Fibroblast of skin of scalp (primary cell): ENCODE results near the gene UPF3B.
"Not testable (repeated sequence)": the region's sequence is repeated elsewhere in the genome, so short reads cannot be mapped to it uniquely, and the experiment has no call there.

Experiments used
- DNase-seq: peaks from one replicate; pipeline ENCODE4 v3.0.0-alpha.2; 2013

Gene UPF3B

GRCh38 chrX:119824221-119824620, 28.5 kb downstream of the UPF3B start:
- not testable (repeated sequence) for DNase-seq

DNA sequence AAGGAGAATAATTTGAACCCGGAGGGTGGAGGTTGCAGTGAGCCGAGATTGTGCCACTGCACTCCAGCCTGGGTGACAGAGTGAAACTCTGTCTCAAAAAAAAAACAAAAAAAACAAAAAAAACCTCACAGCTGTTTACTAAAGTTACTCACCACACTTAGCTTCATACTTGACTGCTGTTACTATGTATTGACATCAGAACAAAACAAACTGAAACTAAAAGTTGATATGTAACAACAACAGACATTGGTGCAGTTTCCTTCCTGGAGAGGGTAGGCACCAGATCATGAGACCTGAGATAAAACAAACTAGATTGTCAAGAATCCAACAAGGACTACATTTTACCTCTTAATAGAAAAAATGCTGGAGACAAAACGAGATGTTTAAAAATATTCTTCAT, 31.1 kb downstream of the UPF3B start:
- not testable (repeated sequence) for DNase-seq

- no peak for DNase-seq
Observed at GRCh38 chrX:119817130-119817690, 35.6 kb downstream of the UPF3B start.

DNA sequence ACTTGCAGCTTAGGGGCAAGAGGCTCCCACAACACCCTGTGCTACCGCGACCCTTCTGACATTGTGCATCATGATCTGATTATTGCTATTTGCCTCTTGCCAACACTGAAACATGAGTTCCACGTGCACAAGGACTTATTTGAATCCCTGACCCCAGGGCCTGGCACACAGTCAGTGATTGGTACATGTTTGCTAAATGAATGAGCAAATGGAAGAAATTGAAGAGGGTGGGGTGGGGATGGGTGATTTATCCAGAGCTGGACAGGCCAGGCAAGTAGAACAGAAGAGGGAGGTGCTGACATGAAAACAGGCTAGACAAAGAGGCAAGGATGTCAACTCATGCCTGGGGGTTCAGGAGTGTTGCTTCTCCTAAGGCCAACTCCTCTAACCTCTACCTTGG, 36.5 kb downstream of the UPF3B start:
- no peak for DNase-seq

DNA sequence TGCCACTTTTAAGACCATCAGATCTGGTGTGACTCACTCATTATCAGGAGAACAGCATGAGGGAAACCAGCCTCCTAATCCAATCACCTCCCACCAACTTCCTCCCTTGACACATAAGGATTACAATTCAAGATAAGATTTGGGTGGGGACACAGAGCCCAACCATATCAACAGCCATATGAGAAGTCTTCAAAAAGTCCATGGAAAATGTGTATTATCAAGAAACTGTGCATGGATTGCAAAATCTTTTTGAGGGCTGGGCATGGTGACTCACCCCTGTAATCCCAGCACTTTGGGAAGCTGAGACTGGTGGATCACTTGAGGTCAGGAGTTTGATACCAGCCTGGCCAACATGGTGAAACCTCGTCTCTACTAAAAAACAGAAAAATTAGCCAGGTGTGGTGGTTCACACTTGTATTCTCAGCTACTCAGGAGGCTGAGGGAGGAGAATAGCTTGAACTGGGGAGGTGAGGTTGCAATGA, 43.5 kb downstream of the UPF3B start:
- no peak for DNase-seq

DNA sequence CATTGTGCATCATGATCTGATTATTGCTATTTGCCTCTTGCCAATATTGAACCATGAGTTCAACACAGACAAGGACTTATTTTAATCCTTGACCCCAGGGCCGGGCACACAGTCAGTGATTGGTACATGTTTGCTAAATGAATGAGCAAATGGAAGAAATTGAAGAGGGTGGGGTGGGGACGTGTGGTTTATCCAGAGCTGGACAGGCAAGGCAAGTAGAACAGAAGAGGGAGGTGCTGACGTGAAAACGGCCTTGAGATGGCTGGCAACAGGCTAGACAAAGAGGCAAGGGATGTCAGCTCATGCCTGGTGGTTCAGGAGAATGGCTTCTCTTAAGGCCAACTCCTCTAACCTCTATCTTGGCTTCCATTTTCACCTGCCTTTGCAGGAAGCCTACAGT, 44.3 kb downstream of the UPF3B start:
- DNase-seq, result not testable (repeated sequence)

- DNase-seq, result no peak
Observed at GRCh38 chrX:119802546-119802945, 50.2 kb downstream of the UPF3B start.

- no peak for DNase-seq
Observed at GRCh38 chrX:119801253-119802221, 51.2 kb downstream of the UPF3B start.

DNA sequence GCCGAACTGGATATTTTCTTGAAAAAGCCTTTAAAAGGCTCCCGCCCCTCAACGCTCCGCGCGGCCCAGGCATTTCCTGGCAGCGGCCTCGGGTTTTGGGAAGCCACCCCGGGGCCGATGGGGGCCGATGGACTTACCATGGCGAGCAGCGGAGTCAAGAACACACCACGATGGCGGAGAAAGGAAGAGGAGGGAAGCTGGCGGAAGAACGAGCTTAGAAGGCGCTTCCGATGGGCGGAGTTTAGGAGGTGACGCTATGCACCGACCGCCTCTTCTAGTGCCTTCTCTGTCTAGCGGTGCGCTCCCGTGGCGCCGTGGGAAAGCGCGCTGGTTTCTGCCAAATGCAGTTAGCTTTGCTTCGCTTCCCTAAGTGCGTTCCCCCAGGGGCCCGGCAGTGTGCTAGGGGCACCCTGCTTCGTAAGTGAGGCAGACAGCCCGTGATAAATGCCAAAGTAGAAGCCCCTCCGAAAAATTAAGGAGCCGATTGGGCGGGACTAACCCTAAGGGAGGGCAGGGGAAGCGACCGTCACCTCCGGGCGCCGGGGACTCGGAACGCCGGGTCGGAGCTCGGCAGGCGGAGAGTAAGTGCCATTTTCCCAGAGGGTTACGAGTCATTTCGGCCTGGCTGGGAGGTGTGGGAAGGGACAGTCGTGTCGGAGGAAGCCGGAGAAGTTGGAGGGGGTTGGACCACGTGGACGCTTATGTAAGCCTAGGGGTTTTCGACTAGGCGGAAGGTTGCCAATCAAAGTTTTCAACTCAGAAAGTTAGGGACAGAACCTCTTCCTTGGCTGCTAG, 61.1 kb downstream of the UPF3B start, which contains the start of gene RPL39:
Gene RPL39, minus strand, starts transcription at position 194 of the 795 bp plus-strand sequence. Its CDS starts 54 bp downstream, at position 140.
- DNase-seq, result peak; percentile 89

DNA sequence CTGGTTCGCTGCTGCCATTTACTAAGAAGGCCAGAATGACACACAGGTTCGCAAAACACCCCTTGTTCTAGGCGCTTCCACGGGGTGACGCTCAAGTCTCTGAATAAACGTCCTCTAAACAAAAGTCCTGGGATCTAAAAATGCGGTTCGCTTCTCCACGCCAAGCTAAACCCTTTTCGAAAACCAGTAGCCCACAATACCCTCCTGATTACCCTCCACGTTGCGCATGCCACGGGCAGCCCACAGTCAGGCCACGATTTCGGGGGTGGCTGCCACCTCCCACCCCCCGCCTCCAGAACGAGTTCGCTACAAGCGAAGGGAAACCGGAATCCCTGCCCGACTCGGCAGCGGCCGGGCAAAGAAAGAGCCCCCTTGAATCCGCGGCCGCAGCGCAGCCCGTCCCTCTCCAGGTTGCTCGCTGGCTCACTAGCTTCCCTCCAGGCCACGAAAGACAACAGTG, 61.8 kb downstream of the UPF3B start:
- DNase-seq, result peak; percentile 27

DNA sequence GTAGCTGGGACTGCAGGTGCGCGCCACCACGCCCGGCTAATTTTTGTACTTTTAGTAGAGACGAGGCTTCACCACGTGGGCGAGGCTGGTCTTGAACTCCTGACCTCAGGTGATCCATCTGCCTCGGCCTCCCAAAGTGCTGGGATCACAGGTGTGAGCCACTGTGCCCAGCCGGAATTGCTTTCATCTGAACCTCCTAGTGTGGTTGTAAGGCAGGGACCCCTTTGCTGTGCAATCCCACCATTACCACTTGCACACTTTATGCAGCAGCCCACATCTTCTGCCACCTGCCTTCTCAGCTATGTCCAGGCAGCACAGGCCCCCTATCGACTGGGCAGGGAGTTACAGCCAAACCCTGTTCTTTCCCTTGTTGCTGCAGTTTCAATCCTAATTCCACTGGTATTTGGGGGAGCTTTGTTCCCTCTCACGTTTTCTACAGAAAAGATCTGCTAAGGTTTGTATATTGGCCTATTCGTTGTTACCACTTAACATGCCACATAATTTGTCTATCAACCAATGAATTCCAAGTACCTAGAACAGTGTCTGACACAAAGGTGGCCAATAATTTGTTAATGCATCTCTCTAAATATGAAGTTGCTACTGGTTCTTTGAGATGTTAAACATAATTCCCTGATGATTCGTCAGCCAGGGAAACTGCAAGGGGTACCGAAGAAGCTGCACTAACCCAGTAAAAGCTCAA, 67.9 kb downstream of the UPF3B start:
- no peak for DNase-seq
